Measurements from ENCODE around the gene CCDC192.

CCDC192 gene

GRCh38 chr5:127885176-127885575, 182.0 kb downstream of the CCDC192 start:
- DNase-seq (ENCODE audit: low read depth), result no peak

GRCh38 chr5:127886081-127886480, 182.9 kb downstream of the CCDC192 start:
- no peak for DNase-seq (ENCODE audit: low read depth)

GRCh38 chr5:127887282-127887681, 184.1 kb downstream of the CCDC192 start:
- DNase-seq (ENCODE audit: low read depth), result no peak

DNA sequence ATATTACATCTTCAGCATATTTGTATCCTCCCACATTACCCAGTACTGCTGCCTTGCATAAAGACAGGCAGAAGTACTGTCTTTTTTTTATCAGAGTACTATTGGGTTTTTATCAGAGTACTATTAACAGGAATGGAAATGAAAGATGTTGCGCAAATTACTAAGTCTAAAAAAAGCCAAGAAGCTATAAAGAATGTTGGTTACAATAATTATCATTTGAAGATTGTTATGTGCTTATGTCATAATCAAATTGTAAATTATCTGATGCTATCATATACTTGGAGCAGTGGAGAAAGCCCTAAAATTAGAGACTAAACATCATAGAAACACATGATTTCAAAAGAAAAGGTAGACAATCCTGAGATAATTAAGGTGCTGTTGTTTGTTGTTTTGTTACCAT, 188.8 kb downstream of the CCDC192 start:
- no peak for DNase-seq (ENCODE audit: low read depth)

GRCh38 chr5:127892467-127893207, 189.4 kb downstream of the CCDC192 start:
- DNase-seq (ENCODE audit: low read depth), result no peak

GRCh38 chr5:127893232-127893631, 190.0 kb downstream of the CCDC192 start:
- DNase-seq (ENCODE audit: low read depth), result no peak

GRCh38 chr5:127894461-127894860, 191.3 kb downstream of the CCDC192 start:
- DNase-seq (ENCODE audit: low read depth), result no peak

- no peak for DNase-seq (ENCODE audit: low read depth)
These were observed 195.5 kb downstream of the CCDC192 start for GRCh38 chr5:127898551-127899213.

DNA sequence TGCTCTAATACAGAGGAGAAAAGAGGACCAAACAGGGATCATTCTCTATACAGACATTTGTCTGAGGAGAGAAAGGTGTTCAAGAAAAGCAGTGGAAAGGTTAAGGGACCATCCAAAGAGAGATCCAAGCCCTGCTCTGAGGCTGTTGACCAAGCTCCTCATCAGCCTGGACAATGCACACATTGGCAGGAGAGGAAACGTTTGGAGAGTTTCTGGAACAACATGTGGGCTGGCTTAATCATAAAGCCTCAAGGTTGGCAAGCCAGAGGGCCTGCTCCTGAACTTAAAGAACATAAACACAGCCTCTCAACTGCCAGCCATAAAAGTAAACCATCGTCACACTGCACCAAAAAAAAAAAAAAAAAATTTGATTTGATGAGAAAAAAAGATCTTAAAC, 196.0 kb downstream of the CCDC192 start:
- no peak for DNase-seq (ENCODE audit: low read depth)

DNA sequence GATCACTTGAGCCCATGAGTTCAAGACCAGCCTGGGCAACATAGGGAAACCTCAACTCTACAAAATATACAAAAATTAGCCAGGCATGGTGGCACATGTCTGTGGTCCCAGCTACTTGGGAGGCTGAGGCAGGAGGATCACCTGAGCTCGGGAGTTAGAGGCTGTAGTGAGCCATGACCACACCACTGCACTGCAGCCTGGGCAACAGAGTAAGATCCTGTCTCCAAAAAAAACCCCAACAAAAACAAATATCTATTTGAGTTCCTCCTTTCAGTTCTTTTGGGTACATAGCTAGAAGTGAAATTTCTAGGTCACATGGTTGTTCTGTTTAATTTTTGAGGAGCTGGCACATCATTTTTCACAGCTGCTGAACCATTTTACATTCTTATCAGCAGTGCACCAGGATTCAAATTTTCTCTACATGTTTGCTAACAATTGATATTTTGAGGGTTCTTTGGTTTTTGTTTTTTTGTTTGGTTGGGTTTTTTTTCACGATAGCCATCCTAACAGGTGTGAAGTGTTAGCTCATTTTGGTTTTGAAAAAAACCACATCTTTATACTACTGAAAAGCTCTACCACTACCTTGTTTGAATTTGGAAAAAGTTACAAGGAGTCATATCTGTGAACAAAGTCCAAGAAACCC, 203.5 kb downstream of the CCDC192 start:
- no peak for DNase-seq (ENCODE audit: low read depth)

DNA sequence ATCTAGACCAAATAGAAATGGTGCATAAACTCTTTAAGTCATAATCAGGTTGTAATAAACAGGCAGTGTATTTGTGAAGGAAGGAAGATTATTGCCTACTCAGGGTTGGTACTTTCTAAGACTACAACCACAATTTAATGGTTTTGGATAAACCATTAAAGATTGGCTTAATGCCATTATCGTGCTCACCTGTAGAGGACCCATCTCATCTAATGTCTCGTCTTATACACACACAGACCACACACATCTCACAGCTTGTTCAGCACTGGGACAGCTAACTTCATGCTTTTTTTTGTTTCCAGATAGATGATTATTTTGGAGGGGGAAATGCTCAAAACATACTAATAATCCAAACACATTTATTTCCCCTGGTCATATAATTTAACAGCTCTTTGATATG, 204.7 kb downstream of the CCDC192 start:
- DNase-seq (ENCODE audit: low read depth), result no peak

- no peak for DNase-seq (ENCODE audit: low read depth)
These were observed 205.9 kb downstream of the CCDC192 start for GRCh38 chr5:127909066-127909465.

DNA sequence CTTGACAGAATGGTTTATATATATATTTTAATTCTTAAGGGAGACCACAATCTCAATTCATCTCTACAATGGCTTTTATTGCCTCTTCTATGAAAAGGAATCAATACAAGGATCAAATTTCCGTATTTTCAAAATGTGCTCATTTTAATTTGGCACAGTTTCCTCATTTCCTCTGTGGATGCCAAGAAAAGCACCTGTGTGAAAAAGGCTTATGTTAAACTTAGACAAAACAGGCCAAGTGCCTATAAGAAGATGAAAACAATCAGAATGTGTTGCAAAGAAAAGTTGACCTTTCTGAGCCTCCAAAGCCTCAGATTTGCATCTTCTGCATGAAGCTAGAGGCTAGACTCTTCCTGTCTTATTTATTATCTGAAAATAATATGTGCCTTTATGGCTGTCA, 206.6 kb downstream of the CCDC192 start:
- DNase-seq (ENCODE audit: low read depth), result no peak

GRCh38 chr5:127910307-127910956, 207.2 kb downstream of the CCDC192 start:
- no peak for DNase-seq (ENCODE audit: low read depth)

- no peak for DNase-seq (ENCODE audit: low read depth)
These were observed 208.4 kb downstream of the CCDC192 start for GRCh38 chr5:127911619-127912018.

GRCh38 chr5:127912411-127912810, 209.2 kb downstream of the CCDC192 start:
- DNase-seq (ENCODE audit: low read depth), result no peak

DNA sequence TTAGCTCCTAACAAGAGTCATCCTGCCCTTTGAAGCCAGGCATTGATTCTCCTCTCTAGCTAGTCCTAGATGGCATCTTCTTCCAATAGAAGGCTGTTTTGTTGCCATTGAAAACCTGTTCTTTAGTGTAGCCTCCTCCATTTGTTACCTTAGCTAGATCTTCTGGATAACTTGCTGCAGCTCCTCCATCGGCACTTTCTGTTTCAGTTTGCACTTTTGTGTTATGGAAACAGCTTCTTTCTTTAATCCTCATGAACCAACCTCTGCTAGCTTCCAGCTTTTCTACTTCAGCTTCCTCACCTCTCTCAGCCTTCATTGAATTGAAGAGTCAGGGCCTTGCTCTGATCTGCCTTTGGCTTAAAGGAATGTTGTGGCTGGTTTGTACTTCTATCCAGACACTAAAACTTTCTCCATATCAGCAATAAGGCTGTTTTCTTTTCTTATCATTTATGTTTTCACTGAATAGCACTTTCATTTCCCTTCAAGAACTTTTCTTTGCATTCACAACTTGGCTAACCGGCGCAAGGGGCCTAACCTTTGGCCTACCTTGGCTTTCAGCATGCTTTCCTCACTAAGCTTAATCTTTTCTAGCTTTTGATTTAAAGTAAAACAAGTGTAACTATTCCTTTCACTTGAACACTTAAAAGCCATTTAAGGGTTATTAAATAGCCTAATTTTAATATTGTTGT, 213.8 kb downstream of the CCDC192 start:
- no peak for DNase-seq (ENCODE audit: low read depth)

GRCh38 chr5:127919006-127919796, 216.0 kb downstream of the CCDC192 start:
- no peak for DNase-seq (ENCODE audit: low read depth)

- DNase-seq (ENCODE audit: low read depth), result no peak
These were observed 216.6 kb downstream of the CCDC192 start for GRCh38 chr5:127919818-127920217.

DNA sequence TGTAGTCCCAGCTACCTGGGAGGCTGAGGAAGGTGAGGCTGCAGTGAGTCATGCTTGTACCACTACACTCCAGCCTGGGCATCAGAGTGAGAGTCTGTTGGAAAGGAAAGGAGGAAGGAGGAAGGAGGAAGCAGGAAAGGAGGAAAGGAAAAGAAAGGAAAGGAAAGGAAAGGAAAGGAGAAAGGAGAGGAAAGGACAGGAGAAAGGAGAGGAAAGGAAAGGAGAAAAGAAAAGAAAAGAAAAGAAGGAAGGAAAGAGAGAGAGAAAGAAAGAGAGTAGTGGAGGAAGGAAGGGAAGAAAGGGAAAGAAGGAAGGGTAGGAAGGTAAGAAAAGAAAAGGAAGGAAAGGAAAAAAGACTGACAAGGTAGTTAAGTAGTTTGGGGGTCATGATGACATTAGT, 217.7 kb downstream of the CCDC192 start:
- DNase-seq (ENCODE audit: low read depth), result no peak

- no peak for DNase-seq (ENCODE audit: low read depth)
These were observed 219.4 kb downstream of the CCDC192 start for GRCh38 chr5:127922603-127923002.
